Stimulated activated CD8-positive, alpha-beta memory T cell treated with anti-CD3 and anti-CD28 coated beads, Interleukin-2, amount 100 ng/mL, for 1 hour (primary cell): ENCODE data around the gene RERG.
"Not testable (repeated sequence)": the region's sequence is repeated elsewhere in the genome, so short reads cannot be mapped to it uniquely, and the experiment has no call there.

ENCODE experiments used
- DNase-seq, 2 donors: peaks; one replicate each; pipeline ENCODE4 v3.0.0-alpha.2; 2020; ENCODE audit warnings: low read depth in 2 of 2

RERG gene

GRCh38 chr12:15143467-15143866 lies 77.8 kb downstream of the RERG start:
- DNase-seq: no peak

- DNase-seq: no peak
Observed at GRCh38 chr12:15142711-15143110, 78.5 kb downstream of the RERG start.

- no peak for DNase-seq
Observed at GRCh38 chr12:15131431-15131830, 89.8 kb downstream of the RERG start.

- DNase-seq: no peak
Observed at GRCh38 chr12:15130541-15130940, 90.7 kb downstream of the RERG start.

GRCh38 chr12:15123401-15123800 lies 97.8 kb downstream of the RERG start:
- no peak for DNase-seq

- no peak for DNase-seq
Observed at GRCh38 chr12:15122344-15122743, 98.9 kb downstream of the RERG start.

- no peak for DNase-seq
Observed at GRCh38 chr12:15118955-15119354, 102.3 kb downstream of the RERG start.

- DNase-seq: no peak
Observed at GRCh38 chr12:15116983-15117382, 104.2 kb downstream of the RERG start.

- DNase-seq: no peak
Observed at GRCh38 chr12:15116086-15116485, 105.1 kb downstream of the RERG start.

GRCh38 chr12:15115434-15115833 lies 105.8 kb downstream of the RERG start:
- DNase-seq: no peak

- no peak for DNase-seq
Observed at GRCh38 chr12:15114501-15114900, 106.7 kb downstream of the RERG start.

GRCh38 chr12:15092826-15093225 lies 128.4 kb downstream of the RERG start:
- DNase-seq: no peak

GRCh38 chr12:15090441-15090840 lies 130.8 kb downstream of the RERG start:
- DNase-seq: no peak

- no peak for DNase-seq
Observed at GRCh38 chr12:15088105-15088504, 133.1 kb downstream of the RERG start.

- not testable (repeated sequence) for DNase-seq
Observed at GRCh38 chr12:15077751-15078150, 143.5 kb downstream of the RERG start.

- no peak for DNase-seq
Observed at GRCh38 chr12:15074351-15074750, 146.9 kb downstream of the RERG start.

- DNase-seq: no peak
Observed at GRCh38 chr12:15059123-15059522, 162.1 kb downstream of the RERG start.
